ENCODE results near the gene EPB41L3.

EPB41L3 gene

GRCh38 chr18:5449858-5450509 is 93.8 kb downstream of the EPB41L3 start:
- DNase-seq = no peak

GRCh38 chr18:5447442-5447841 is 96.4 kb downstream of the EPB41L3 start:
- DNase-seq = no peak

DNA sequence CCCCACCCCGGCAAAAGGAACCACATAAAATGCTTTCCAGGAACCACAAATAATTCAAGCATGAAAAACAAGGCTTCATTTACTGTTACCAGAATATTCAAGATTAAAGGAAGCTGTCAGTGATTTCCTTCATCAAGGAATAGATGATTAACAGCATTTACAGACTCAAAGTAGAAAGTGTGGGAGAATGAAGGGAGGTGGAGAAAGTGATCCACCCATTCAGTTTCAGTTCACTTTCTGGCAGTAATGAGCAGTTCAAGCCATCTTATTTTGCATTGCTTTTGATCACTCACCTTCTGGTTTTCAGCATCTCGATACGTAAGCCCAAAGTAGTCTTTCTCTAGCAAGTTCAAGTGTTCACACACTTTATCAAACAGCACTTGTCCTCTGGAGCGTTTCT is 99.0 kb downstream of the EPB41L3 start:
- no peak for DNase-seq

DNA sequence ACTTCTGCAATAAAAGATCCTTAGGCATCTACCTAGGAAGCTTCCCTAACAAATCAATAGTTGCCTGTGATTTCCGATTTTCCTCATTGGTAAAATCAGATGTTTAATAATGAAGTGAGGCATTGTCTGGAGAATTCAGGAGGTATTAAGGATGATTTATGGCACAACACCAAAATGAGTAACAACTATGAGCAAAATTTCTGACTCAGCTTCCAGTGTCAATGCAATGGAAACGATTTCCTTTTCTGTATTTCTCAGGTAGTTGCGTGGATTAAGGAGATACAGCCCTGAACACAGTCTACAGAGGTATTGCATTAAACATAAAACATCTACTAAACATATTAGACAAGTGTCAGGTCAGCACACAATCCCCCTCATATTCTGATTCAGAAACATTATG is 99.5 kb downstream of the EPB41L3 start:
- no peak for DNase-seq

- no peak for DNase-seq
Observed at GRCh38 chr18:5439986-5440696, 103.7 kb downstream of the EPB41L3 start.

- DNase-seq = no peak
Observed at GRCh38 chr18:5434425-5434824, 109.4 kb downstream of the EPB41L3 start.

DNA sequence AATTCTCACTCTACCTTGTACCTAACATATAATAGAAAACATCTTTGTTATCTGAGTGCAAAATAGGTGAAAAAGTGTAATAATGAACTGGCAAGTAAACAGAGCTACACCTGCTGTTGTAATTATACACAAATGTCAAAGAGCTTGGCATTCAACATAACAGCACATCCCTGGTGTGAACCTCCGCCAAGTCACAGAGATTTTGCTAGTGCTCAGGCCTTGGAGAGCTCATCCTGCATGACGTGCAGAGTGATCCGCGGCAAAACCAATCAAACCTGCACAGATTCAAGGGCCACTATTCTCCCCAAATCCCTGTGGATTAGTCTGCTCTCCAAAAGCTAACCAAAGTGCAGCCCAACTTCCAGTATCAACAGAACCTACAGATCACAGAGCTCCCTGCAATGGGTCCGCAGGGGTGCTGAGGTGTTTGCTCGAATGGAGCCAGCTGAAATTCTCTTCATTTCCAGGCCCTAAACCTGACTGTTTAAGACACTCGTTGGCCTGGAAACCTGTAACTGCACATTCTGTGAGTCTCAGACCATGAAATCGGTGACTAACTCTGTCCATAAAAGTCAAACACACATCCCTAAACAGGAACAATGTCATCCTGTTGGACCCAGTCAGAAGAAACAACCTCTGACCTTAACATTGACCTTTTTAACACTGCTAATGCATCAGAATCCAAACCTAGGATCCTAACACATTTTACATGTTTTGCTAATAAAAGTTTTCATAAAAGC is 111.8 kb downstream of the EPB41L3 start:
- DNase-seq = no peak

DNA sequence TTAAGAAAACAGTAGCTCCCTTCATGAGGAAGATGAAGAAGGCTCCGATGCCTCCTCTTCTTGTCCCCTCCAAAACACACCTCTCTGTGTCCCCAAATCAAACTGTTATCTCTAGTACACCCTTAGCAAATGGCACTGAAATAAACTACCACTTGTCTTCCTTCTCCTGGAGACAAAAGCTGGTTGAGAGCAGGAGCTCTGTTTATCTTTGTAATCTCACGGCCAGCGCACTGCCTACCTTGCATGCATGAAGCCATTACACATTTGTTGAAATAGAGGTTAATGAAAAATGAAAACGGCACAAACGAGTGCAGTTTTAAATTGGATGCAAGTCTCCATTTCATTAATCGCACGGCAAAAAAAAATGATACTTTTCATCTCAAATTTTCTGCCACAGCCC is 113.7 kb downstream of the EPB41L3 start:
- no peak for DNase-seq

DNA sequence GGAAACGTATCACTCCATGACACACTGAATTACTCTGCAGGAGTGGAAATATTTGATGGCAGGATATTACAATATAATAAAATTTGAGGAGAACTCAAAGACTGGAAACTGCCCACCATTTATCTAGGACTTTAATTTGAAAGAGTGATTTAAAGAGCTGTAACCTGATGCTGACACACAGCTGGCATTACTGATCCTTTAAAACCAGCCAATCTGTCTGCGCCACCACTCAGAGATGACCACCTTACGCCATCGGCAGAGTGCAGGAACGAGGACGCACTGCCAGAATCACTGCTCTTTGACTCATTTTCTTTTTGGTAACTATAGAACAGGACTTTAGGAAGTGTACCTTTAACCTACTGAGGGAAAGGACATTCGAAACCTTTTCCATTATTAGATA is 114.1 kb downstream of the EPB41L3 start:
- DNase-seq = no peak

- no peak for DNase-seq
Observed at GRCh38 chr18:5425721-5426120, 118.1 kb downstream of the EPB41L3 start.

- DNase-seq = no peak
Observed at GRCh38 chr18:5424903-5425664, 118.7 kb downstream of the EPB41L3 start.

GRCh38 chr18:5422626-5423025 is 121.2 kb downstream of the EPB41L3 start:
- DNase-seq = no peak

- no peak for DNase-seq
Observed at GRCh38 chr18:5421981-5422380, 121.8 kb downstream of the EPB41L3 start.

DNA sequence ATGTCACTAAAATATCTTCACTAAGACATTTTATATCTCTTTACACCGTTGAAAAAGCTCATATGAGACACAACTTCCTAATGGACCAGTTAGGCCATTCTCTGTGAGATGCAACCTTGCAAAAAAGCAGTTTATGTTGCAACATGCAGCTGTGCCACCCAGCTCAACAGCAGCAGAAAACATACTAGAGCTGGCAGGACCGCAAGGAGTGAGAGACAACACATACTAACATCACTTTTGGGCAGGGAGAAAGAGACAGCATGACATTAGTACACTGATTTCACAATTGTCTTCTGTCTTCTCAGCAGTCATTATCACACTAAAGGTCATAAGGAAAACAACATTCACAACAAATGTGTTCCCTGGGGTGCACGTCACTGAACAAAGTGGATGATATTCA is 122.9 kb downstream of the EPB41L3 start:
- no peak for DNase-seq

GRCh38 chr18:5419601-5420000 is 124.2 kb downstream of the EPB41L3 start:
- DNase-seq = no peak

- DNase-seq = no peak
Observed at GRCh38 chr18:5419030-5419429, 124.8 kb downstream of the EPB41L3 start.

GRCh38 chr18:5417342-5417741 is 126.5 kb downstream of the EPB41L3 start:
- no peak for DNase-seq

DNA sequence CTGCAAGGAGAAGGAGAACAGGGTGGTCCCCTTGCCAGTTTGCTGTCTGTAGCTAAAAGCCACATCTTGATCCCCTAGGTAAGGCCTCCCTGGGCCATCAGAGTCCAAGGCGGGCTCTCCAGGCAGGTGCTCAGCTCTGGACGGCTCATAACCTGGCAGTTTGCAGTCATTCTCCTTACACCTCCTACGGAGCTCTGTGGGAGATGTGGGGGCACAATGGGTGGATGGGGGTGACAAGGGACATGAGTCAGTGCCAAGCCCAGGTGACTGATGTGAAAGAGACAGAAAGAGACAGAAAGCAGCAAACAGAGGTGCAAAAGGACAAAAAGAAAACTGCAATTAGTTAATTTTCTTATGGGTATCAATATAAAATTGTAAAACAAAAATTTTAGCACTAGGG is 127.7 kb downstream of the EPB41L3 start:
- DNase-seq = no peak

DNA sequence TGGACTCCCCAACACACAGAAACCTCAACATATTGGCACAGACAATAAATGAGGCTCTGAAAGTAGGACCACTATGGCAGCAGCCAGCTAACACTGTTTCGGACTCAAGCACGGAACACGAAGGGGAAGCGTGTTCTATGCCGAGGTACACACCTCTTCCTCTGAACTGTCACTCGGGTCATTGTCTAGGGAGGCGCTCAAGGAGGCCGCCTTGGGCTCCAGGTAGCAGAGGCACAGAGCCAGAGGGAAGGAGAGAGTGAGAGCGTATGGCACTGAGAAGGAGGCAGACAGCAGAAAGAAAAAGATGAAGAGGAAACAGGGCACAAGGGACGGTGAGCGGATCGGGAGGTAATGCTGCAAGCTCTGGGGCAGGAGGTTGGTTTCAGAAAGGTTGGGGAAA is 128.1 kb downstream of the EPB41L3 start:
- DNase-seq = no peak

- no peak for DNase-seq
Observed at GRCh38 chr18:5415031-5415430, 128.8 kb downstream of the EPB41L3 start.

- no peak for DNase-seq
Observed at GRCh38 chr18:5414546-5414945, 129.3 kb downstream of the EPB41L3 start.

GRCh38 chr18:5413447-5413846 is 130.3 kb downstream of the EPB41L3 start:
- no peak for DNase-seq

DNA sequence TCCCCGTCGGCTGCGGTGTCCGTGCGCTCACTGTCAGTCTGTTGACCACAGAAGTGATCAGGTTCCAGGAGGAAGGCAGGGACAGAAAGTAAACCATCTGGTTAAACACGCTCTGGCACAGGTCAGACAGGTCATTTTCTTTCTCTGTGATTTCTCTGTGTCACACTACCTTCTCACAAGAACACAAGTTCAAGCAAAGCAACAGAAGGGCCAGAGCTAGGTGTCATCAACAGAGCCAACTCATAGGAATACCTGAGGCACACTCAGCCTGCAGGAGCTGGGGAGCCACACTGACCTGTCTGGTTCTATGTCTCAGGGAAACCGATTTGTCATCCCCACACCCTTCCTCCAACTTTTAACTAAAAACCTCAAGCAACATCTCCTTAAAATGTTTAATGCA is 133.2 kb downstream of the EPB41L3 start:
- DNase-seq = no peak
